Measurements from ENCODE around the gene RNF217. TPM values are rescaled to one million over a fixed set of nuclear protein-coding genes. Genes with fewer than 3 reads are reported as not detected.

Gene RNF217
- total and polyA plus RNA-seq, 10 of the 15 experiments (the other 5 are each of a cell fraction or from before 2014, with no cell fraction given): under 0.01 to 11.7 (median 0.04) TPM; not detected in 3

DNA sequence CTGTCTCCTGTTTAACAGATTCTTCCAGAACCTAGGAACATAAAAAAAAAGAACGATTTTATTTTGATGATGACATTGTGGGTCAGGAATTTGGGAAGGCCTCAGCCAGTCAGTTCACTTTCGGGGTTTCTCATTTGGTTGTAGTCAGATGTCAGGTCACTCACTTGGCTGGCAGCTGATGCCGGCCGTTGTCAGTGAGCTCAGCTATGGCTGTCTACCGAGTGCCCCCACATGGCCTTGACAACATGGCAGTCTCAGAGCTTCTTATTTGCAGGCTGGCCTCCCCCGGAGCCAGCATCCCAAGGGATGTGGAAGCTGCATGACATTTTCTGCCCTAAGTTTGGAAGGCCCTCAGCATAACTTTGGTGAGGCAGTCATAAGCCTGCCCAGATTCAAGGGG lies 11.5 kb downstream of the RNF217 start (continued):
- TF ChIP-seq CUX1 (IDR thresholded peaks at IDR 0.05; ENCODE audit: insufficient replicate concordance, low read depth, low read length) (no peak), JUNB (IDR thresholded peaks at IDR 0.05) (no peak), NR2C2 (IDR thresholded peaks at IDR 0.05; ENCODE audit: borderline replicate concordance, control insufficient read depth, insufficient read length, low read depth) (no peak), TCF3 (IDR thresholded peaks at IDR 0.05; ENCODE audit: borderline replicate concordance, insufficient read depth, low read depth, low read length) (no peak), RAD51 (IDR thresholded peaks at IDR 0.05) (no peak), ZZZ3 (IDR thresholded peaks at IDR 0.05; ENCODE audit: control insufficient read depth, insufficient read length, low read depth) (no peak), SPI1 (IDR thresholded peaks at IDR 0.05; ENCODE audit: borderline replicate concordance, insufficient read depth, low read depth, low read length) (no peak), NRF1 (conservative IDR thresholded peaks at IDR 0.05; ENCODE audit: low read depth, low read length) (no peak)
